GM19193 (cell line): Measurements from ENCODE around the gene MPPED2.

ENCODE experiments used
- POLR2A ChIP-seq: IDR thresholded peaks from 4 replicates; pipeline ENCODE4 v1.6.1; 2011; ENCODE audit not compliant: insufficient read depth, insufficient read length; ENCODE audit errors: extremely low read depth

MPPED2 gene

GRCh38 chr11:30488304-30488998 is 97.7 kb downstream of the MPPED2 start:
- TF ChIP-seq POLR2A, result no peak

DNA sequence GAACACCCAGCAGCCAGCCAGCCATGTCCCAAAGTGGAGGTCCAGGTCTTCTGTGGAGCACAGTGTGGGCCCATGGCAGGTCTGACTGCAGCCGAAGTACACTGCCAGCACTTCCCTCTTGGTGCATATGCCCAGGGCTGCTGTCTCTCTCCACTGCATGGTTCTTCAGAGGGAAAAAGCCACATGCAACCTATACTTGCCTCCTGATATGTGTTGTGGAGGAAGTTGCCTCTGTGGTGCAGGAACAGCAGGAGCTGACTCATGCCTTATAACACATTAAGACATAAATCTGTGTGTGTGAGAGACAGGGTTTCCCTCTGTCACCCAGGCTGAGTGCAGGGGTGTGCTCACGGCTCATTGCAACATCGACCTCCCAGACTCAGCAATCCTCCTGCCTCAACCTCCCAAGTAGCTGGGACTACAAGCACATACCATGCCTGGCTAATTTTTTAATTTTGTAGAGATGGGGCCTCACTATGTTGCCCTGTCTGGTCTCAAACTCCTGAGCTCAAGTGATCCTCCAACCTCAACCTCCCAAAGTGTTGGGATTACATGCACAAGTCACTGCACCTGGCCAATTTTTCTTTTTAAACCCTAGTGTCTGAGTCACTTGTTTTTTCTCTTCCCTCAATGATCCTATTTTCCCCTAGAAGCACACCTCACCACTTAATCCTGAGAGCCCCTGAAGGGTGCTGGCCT is 98.8 kb downstream of the MPPED2 start:
- no peak for TF ChIP-seq POLR2A

- no peak for TF ChIP-seq POLR2A
Observed at GRCh38 chr11:30485756-30486155, 100.4 kb downstream of the MPPED2 start.

- TF ChIP-seq POLR2A, result no peak
Observed at GRCh38 chr11:30485222-30485621, 100.9 kb downstream of the MPPED2 start.

- no peak for TF ChIP-seq POLR2A
Observed at GRCh38 chr11:30483056-30483455, 103.1 kb downstream of the MPPED2 start.

DNA sequence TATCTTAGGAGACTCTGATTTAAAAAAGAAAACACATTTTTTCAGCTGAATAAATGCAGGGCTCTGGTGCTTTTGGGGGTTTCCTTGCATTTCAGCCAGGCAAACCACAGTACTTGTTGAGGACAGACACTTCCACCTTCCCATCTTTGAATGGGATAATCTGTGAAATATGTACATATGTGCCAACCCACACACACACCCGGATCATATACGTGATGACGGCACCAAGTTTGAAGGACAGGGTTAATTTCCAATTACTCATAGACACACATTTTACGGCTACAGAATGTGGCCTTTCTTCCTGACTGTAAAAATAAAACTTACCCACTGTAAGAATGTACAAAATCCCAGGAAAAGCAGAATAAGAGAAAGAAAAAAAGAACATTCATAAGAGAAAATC is 104.4 kb downstream of the MPPED2 start:
- TF ChIP-seq POLR2A, result no peak

DNA sequence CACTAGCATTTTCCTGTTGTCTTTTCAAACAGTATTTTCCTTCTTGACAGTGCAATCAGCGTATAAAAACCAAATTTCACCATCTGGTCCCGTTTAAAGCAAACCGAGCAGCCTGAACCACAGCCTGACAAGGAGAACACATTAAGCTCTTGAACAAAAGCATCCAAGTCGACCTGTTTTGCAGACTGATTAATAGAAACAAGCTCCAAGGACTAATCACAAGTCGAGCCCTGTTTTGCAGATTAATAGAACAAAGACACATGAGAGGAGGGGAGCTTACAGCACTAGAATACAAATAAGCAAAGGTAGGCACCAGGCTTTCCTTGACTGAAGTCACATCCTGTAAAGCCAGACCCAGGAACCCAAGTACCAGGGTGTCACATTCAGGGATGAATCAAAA is 104.8 kb downstream of the MPPED2 start:
- TF ChIP-seq POLR2A, result no peak

GRCh38 chr11:30479899-30480298 is 106.3 kb downstream of the MPPED2 start:
- no peak for TF ChIP-seq POLR2A

DNA sequence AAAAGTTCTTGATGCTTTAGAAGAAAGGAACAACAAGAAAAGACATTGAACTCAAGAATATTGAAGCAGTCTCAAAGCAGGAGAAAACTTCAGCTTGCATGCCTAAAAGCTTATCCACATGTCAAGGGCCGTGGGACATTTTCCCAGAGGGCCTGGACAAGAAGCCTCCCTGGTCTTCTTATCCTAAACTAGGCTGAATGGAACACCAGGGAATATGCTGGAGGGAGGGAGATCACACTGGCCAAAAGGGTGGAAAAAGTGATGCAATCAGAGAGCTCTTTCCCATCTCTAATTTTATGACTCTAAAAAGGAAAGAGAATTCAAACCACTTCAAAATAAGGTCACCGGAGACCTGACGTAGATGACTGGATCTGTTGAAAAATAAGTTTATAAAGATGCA is 107.2 kb downstream of the MPPED2 start:
- TF ChIP-seq POLR2A, result no peak

DNA sequence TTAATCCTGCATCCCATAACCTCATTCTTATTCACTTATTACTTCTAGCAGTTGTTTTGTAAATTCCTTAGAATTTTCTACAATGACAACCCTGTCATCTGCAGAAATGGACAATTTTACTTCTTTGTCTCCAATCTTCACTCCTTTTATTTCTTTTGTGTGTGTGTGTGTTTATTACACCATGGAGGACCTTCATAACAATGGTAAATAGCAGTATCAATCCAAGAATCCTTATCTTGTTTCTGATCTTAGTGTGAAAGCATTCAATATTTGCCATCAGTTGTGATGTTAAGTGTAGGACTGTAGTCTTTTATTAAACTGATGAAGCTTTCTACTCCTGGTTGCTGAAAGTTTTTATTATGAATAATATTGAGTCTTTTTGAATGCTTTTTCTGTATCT is 109.1 kb downstream of the MPPED2 start:
- no peak for TF ChIP-seq POLR2A

DNA sequence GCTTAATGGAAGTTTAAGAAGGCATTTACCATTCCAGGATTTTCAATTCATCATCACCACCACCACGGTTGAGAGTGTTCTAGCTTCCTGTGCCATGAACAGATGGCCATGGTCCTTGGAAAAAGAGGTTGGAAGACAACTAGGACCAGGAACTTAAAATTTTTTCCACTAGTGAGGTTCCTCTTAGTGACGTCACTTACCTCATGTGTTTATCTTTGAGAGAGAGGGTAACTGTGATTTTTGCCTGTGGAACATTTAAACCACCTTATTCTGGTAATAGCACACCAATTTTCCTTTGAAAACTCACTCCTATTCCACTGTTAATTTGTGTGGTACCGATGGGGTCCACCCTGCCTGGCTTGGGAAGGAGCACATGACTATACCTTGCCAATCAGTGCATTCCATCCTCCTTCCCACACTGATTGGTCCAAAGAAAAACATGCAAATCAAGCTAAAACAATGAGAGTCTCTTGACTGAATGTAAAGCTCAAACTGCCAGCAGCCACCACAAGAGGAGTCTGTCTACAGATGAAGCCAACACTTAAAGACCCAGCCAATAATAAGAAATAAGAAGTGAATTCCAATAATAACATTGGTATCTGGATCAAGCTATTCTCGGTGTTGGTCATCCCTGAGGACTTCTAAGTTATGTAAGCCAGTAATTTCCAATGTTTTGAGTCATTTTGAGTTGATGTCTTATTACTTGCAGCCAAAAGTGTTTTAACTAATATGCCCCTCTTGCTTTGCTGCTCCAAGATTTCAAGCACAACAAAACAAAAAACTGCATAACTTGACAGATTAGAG is 111.8 kb downstream of the MPPED2 start:
- TF ChIP-seq POLR2A, result no peak

GRCh38 chr11:30471244-30471643 is 114.9 kb downstream of the MPPED2 start:
- TF ChIP-seq POLR2A, result no peak

DNA sequence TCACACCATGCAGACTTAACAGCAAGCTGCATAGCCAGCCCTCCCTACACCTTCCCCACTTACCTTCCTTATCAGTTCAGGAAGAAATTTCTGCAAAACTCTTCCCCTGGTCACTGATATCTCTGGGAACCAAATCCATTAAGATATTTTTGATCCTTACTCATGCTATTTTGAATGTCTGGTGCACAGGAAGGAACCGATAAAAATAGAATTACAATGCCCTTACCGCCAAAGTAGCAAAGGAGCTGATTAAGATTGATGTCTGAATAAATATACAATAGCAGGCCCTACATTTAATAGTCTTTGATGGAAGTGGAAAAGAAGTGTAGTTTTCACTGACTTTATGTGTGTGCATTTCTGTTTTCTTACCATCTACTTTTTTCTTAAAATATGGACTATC is 117.3 kb downstream of the MPPED2 start:
- TF ChIP-seq POLR2A, result no peak

DNA sequence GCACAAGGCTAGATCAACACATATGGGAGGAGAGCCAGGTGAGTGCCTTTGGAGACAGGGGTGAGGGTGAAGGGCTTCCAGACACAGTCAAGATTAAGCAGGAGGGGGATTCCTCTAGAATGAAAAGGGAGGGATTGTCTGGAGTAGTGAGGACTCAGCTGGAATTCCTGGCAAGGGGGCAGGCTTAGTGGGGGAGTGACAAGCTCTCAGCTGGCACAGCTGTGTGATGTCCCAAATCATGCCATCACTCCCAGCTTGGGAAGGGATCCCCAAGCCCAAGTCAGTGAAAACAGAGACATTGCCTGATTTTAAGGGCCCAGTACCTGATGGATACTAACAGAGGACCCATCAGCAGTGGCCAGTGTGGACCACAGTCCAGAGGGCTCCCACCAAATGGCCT is 119.0 kb downstream of the MPPED2 start:
- no peak for TF ChIP-seq POLR2A

GRCh38 chr11:30465623-30466022 is 120.5 kb downstream of the MPPED2 start:
- no peak for TF ChIP-seq POLR2A

DNA sequence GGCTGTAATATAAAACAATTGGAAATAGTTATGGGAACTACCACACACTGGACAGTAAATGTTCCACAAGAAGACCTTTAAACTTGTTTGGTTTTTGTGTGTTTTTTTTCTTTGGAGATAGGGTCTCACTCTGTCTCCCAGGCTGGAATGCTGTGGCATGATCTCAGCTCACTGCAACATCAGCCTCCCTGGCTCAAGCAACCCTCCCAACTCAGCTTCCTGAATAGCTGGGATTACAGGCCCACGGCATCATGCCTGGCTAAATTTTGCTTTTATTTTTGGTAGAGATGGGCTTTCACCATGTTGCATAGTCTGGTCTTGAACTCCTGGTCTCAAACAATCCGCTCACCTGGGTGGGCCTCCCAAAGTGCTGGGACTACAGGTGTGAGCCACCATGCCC is 121.0 kb downstream of the MPPED2 start:
- no peak for TF ChIP-seq POLR2A
